Endothelial cell of umbilical vein (primary cell): Measurements from ENCODE around the gene NF1. TPM values are rescaled to one million over a fixed set of nuclear protein-coding genes. Genes with fewer than 3 reads are reported as not detected.

ENCODE experiments used
- BruUV-seq: library from RNA; stranded (reverse); fragments of 400-500 nt; replicated peaks from 2 replicates; lab custom pipeline; 2021; lab: Mats Ljungman, UMichigan
- CTCF ChIA-PET: fragments of 300-600, 350-600 bp; sonication (Branson Sonifier 250); formaldehyde crosslinking; loops from one replicate; lab custom pipeline; 2021; ENCODE audit warnings: antibody characterized with exemption, inconsistent platforms; lab: Charles Lee
- POLR2A ChIA-PET: fragments of 300-600, 350-600 bp; sonication (Branson Sonifier 250); formaldehyde crosslinking; loops from one replicate; lab custom pipeline; 2021; ENCODE audit warnings: antibody characterized with exemption, inconsistent platforms; lab: Charles Lee
- DNase-seq: peaks from one replicate; pipeline ENCODE4 v3.0.0-alpha.2; 2011; ENCODE audit warnings: low read depth, low spot score
- FAIRE-seq: peaks from 2 replicates; lab custom pipeline; 2011; peaks lifted over from hg19 to GRCh38; lab: Jason Lieb, UNC
- H2AFZ ChIP-seq: 2 replicates; pipeline ENCODE4 v1.6.0; 2012; ENCODE audit warnings: low read depth, low read length, control low read depth, inconsistent platforms
- H3K27ac ChIP-seq: 2 replicates; pipeline ENCODE4 v1.5.1; 2011; ENCODE audit warnings: low read depth, mild to moderate bottlenecking, control low read depth, low read length, moderate library complexity; ENCODE audit not compliant: insufficient read depth
- H3K27me3 ChIP-seq, 2 experiments: 2 replicates each; pipeline versions ENCODE4 v1.6.0 to v1.6.1; 2011; ENCODE audit warnings: low read length in 2 of 2, mixed read lengths in 1 of 2; ENCODE audit not compliant: control insufficient read depth in 2 of 2, insufficient read depth in 2 of 2
- H3K36me3 ChIP-seq, 2 experiments: 2 replicates in 1 of 2; 3 replicates in 1 of 2; pipeline ENCODE4 v1.5.1; 2011; ENCODE audit warnings: low read length in 2 of 2, mild to moderate bottlenecking in 1 of 2, moderate library complexity in 1 of 2; ENCODE audit not compliant: control insufficient read depth in 2 of 2, insufficient read depth in 2 of 2; ENCODE audit errors: extremely low read depth in 1 of 2
- H3K4me1 ChIP-seq: 3 replicates; pipeline ENCODE4 v1.5.1; 2011; ENCODE audit warnings: mild to moderate bottlenecking, low read length; ENCODE audit not compliant: control insufficient read depth, insufficient read depth; ENCODE audit errors: extremely low read depth
- H3K4me2 ChIP-seq: 2 replicates; pipeline ENCODE4 v1.6.1; 2011; ENCODE audit warnings: low read length, control low read depth, mixed read lengths; ENCODE audit not compliant: insufficient read depth
- H3K4me3 ChIP-seq, 3 experiments: fragments of 200-600 bp in 1 of 3; sonication (generic), shearing (Covaris generic) in 1 of 3; replicated peaks in 1 of 3; 2 replicates each; pipeline ENCODE4 v1.5.1; 2011 to 2016; ENCODE audit warnings: control low read depth in 3 of 3, low read length in 3 of 3, mild to moderate bottlenecking in 2 of 3, inconsistent platforms in 1 of 3, low read depth in 1 of 3, moderate library complexity in 1 of 3; ENCODE audit not compliant: insufficient read depth in 1 of 3
- H3K79me2 ChIP-seq: 2 replicates; pipeline ENCODE4 v1.6.0; 2012; ENCODE audit warnings: low read length, inconsistent platforms; ENCODE audit not compliant: control insufficient read depth, insufficient read depth
- H3K9ac ChIP-seq: replicated peaks from 2 replicates; pipeline ENCODE3; 2011; ENCODE audit warnings: low read length, control low read depth; ENCODE audit not compliant: insufficient read depth; ENCODE audit errors: extremely low read depth
- H3K9me1 ChIP-seq: replicated peaks from 3 replicates; pipeline ENCODE4 v1.6.0; 2011; ENCODE audit warnings: mild to moderate bottlenecking, low read length; ENCODE audit not compliant: control insufficient read depth, insufficient read depth; ENCODE audit errors: extremely low read depth
- H3K9me3 ChIP-seq: replicated peaks from 2 replicates; pipeline ENCODE4 v1.5.1; 2012; ENCODE audit warnings: low read length, inconsistent platforms; ENCODE audit not compliant: control insufficient read depth, insufficient read depth
- H4K20me1 ChIP-seq: replicated peaks from 2 replicates; pipeline ENCODE3; 2011; ENCODE audit warnings: mild to moderate bottlenecking, low read length; ENCODE audit not compliant: control insufficient read depth, insufficient read depth; ENCODE audit errors: extremely low read depth
- EZH2 ChIP-seq: IDR thresholded peaks from 2 replicates; pipeline ENCODE4 v1.6.1; 2012; ENCODE audit warnings: borderline replicate concordance, low read depth, mild to moderate bottlenecking, moderate library complexity, low read length, inconsistent platforms; ENCODE audit not compliant: severe bottlenecking
- FOS ChIP-seq: IDR thresholded peaks from 2 replicates; pipeline ENCODE4 v1.6.1; 2011; ENCODE audit warnings: mild to moderate bottlenecking, low read length, moderate library complexity, borderline replicate concordance; ENCODE audit not compliant: insufficient read depth
- GATA2 ChIP-seq: IDR thresholded peaks from 2 replicates; pipeline ENCODE4 v1.7.0; 2011; ENCODE audit warnings: low read depth, mild to moderate bottlenecking, moderate library complexity, mixed read lengths, low read length; ENCODE audit not compliant: insufficient read length, insufficient read depth
- JUN ChIP-seq: IDR thresholded peaks from 2 replicates; pipeline ENCODE4 v1.6.1; 2011; ENCODE audit warnings: borderline replicate concordance, low read depth; ENCODE audit not compliant: insufficient read length, insufficient read depth
- MYC ChIP-seq: IDR thresholded peaks from one replicate; pipeline ENCODE4 v1.6.1; 2011; ENCODE audit warnings: mild to moderate bottlenecking, low read depth, low read length
- POLR2A ChIP-seq: IDR thresholded peaks from 2 replicates; pipeline ENCODE4 v1.6.1; 2012; ENCODE audit warnings: low read depth, mild to moderate bottlenecking, control low read depth, low read length
- POLR2AphosphoS5 ChIP-seq: IDR thresholded peaks from 2 replicates; pipeline ENCODE4 v1.6.1; 2012; ENCODE audit warnings: low read depth, mild to moderate bottlenecking, control low read depth, low read length, moderate library complexity; ENCODE audit not compliant: insufficient read depth
- dilution Hi-C: fragments of 300-500 bp; cut with MboI; formaldehyde crosslinking; loops from one replicate; pipeline ENCODE4 v1.15.0; 2019; ENCODE audit warnings: low sequenced_read_pairs; ENCODE audit not compliant: extremely low pct_ligation_motif_present
- intact Hi-C: fragments of 100-400 bp; cut with micrococcal nuclease; formaldehyde crosslinking; loops from one replicate; pipeline ENCODE4 v1.10.0; 2022
- polyA plus RNA-seq, 4 experiments: library from polyadenylated mRNA; depleted of rRNA in 3 of 4; stranded (reverse) in 3 of 4; unstranded in 1 of 4; fragments of >200 nt; gene quantifications; 2 replicates each; pipeline versions ENCODE4 v1.2.1 to v1.2.3, GENCODE V29; 2011 to 2012; ENCODE audit warnings: missing spikeins in 1 of 4
- total RNA-seq: library from RNA; stranded (reverse); gene quantifications from 2 replicates; pipeline ENCODE4 v1.2.3, GENCODE V29; 2021
- TF ChIP-seq, protein P1 (sequence below), 2 donors: IDR thresholded peaks; 1 replicate in 1 of 2; 2 replicates in 1 of 2; pipeline ENCODE4 v1.5.1; 2011; ENCODE audit warnings: low read length in 2 of 2, mild to moderate bottlenecking in 2 of 2, moderate library complexity in 2 of 2, control low read depth in 1 of 2, inconsistent platforms in 1 of 2, low read depth in 1 of 2; ENCODE audit not compliant: insufficient read depth in 1 of 2; ENCODE audit errors: extremely low read depth in 1 of 2
- TF ChIP-seq, protein P2 (sequence below): IDR thresholded peaks from 2 replicates; pipeline ENCODE4 v1.6.1; 2011; ENCODE audit not compliant: insufficient read depth, insufficient read length

Gene NF1
- total and polyA plus RNA-seq, 2 donors (not counting 3 experiments of a cell fraction or from before 2014, with no cell fraction given) = 13.7 to 42.4 TPM

DNA sequence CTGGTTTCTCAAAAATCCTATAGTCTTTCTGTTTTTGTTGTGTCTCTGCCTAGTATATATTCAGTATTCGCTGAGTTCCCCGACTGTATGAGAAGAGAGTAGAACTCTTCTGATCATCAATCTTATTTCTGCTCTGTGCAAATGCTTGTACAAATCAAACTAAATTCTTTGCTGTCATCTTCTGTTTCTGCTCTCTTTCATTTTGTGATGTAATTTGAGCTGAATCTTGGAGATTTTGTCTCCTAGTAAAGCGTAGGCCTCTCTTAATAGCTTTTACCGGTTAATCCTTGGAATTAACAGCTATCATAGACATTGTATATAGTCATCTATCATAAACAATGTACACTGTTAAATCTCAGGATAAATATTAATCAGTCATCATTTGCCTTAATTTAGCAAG, 140.3 kb downstream of the NF1 start:
- POLR2A ChIA-PET = no interaction called here
- Histone ChIP-seq H3K27ac (no peak overlapping the region), H3K9me1 (no peaks in the 10 kb centered on the region), H3K9me3 (no peaks in the 10 kb centered on the region), H3K9ac (no peak overlapping the region), H3K36me3 (peaks cover 7 to 10% of the 10 kb centered on the region in 2 experiments), H3K4me1 (peaks cover 2% of the 10 kb centered on the region), H3K4me2 (no peak overlapping the region), H3K27me3 (no peaks in the 10 kb centered on the region), H2AFZ (no peak overlapping the region), H3K4me3 (no peak overlapping the region), H4K20me1 (no peaks in the 10 kb centered on the region), H3K79me2 (no peaks in the 10 kb centered on the region)
- CTCF ChIA-PET = interaction anchor here (0.6 to 2.4 kb wide), 7 partner anchors 14 to 408 kb away, joined by 3 to 10 read pairs (median 4); no protein-coding TSS in a partner anchor
- intact Hi-C loops = loop anchor here (5.0 kb wide), 1 partner anchor 137 kb away; no protein-coding TSS in a partner anchor
- TF ChIP-seq, protein P1, sequence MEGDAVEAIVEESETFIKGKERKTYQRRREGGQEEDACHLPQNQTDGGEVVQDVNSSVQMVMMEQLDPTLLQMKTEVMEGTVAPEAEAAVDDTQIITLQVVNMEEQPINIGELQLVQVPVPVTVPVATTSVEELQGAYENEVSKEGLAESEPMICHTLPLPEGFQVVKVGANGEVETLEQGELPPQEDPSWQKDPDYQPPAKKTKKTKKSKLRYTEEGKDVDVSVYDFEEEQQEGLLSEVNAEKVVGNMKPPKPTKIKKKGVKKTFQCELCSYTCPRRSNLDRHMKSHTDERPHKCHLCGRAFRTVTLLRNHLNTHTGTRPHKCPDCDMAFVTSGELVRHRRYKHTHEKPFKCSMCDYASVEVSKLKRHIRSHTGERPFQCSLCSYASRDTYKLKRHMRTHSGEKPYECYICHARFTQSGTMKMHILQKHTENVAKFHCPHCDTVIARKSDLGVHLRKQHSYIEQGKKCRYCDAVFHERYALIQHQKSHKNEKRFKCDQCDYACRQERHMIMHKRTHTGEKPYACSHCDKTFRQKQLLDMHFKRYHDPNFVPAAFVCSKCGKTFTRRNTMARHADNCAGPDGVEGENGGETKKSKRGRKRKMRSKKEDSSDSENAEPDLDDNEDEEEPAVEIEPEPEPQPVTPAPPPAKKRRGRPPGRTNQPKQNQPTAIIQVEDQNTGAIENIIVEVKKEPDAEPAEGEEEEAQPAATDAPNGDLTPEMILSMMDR (IDR thresholded peaks at IDR 0.05; ENCODE audit: extremely low read depth in 1 of 2, insufficient read depth in 1 of 2, low read depth in 1 of 2, low read length in 2 of 2) = no peak
- TF ChIP-seq POLR2AphosphoS5 (no peak), MYC (no peak), JUN (no peak), EZH2 (no peak), GATA2 (no peak), POLR2A (no peak), FOS (no peak)
- TF ChIP-seq, protein P2, sequence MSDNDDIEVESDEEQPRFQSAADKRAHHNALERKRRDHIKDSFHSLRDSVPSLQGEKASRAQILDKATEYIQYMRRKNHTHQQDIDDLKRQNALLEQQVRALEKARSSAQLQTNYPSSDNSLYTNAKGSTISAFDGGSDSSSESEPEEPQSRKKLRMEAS = no peak
- dilution Hi-C loops = no loop called here
- BruUV-seq = no TSS peak
- DNase-seq (no peak), FAIRE-seq (no peak)
